Panc1 (cell line): ENCODE data around the gene GORASP2. TPM values are rescaled to one million over a fixed set of nuclear protein-coding genes. Genes with fewer than 3 reads are reported as not detected.

Source experiments
- ATAC-seq: fragments of 200-7000 bp; cut with Tn5 transposase; 2 replicates; pipeline ENCODE4 v1.9.1; 2020; ENCODE audit warnings: mild to moderate bottlenecking, moderate library complexity
- BruUV-seq: library from RNA; stranded (reverse); fragments of 400-500 nt; replicated peaks from 2 replicates; lab custom pipeline; 2021; lab: Mats Ljungman, UMichigan
- CTCF ChIA-PET: fragments of 300-600 bp; sonication (Branson Sonifier 250); formaldehyde crosslinking; loops from one replicate; lab custom pipeline; 2022; ENCODE audit warnings: antibody characterized with exemption; lab: Charles Lee
- POLR2A ChIA-PET: fragments of 300-600 bp; sonication (Branson Sonifier 250); formaldehyde crosslinking; loops from one replicate; lab custom pipeline; 2022; ENCODE audit warnings: antibody characterized with exemption; lab: Charles Lee
- DNase-seq: peaks from one replicate; pipeline ENCODE4 v3.0.0-alpha.2; 2010; ENCODE audit warnings: low read depth, low spot score
- H3K27ac ChIP-seq: 2 replicates; pipeline ENCODE4 v1.5.1; 2011; ENCODE audit warnings: mild to moderate bottlenecking, low read length, inconsistent platforms
- H3K27me3 ChIP-seq: fragments of 200-500 bp; sonication (Bioruptor generic); 2 replicates; pipeline ENCODE4 v1.6.0; 2014; ENCODE audit warnings: low read length, inconsistent platforms; ENCODE audit not compliant: control insufficient read depth, insufficient read depth
- H3K36me3 ChIP-seq: fragments of 200-500 bp; sonication (Bioruptor generic); 2 replicates; pipeline ENCODE4 v1.5.1; 2014; ENCODE audit warnings: inconsistent platforms, mild to moderate bottlenecking, low read length, moderate library complexity; ENCODE audit not compliant: control insufficient read depth, insufficient read depth
- H3K4me1 ChIP-seq: 2 replicates; pipeline ENCODE4 v1.5.1; 2011; ENCODE audit warnings: inconsistent platforms, mild to moderate bottlenecking, low read length, moderate library complexity; ENCODE audit not compliant: control insufficient read depth, insufficient read depth
- H3K4me3 ChIP-seq, 2 experiments: 2 replicates each; pipeline ENCODE4 v1.5.1; 2011 to 2012; ENCODE audit warnings: low read depth in 2 of 2, low read length in 2 of 2, mild to moderate bottlenecking in 2 of 2, inconsistent platforms in 1 of 2, moderate library complexity in 1 of 2
- H3K9me3 ChIP-seq: fragments of 200-500 bp; sonication (Bioruptor generic); 2 replicates; pipeline ENCODE4 v1.5.1; 2014; ENCODE audit warnings: low read depth, mild to moderate bottlenecking, inconsistent platforms, low read length, moderate library complexity; ENCODE audit not compliant: control insufficient read depth, insufficient read depth
- POLR2AphosphoS5 ChIP-seq: IDR thresholded peaks from 2 replicates; pipeline ENCODE4 v1.6.1; 2012; ENCODE audit warnings: mild to moderate bottlenecking, low read depth, low read length, moderate library complexity
- SIN3A ChIP-seq: IDR thresholded peaks from 2 replicates; pipeline ENCODE4 v1.6.1; 2012; ENCODE audit warnings: low read depth, mild to moderate bottlenecking, low read length, moderate library complexity, borderline replicate concordance; ENCODE audit not compliant: insufficient read depth
- TCF7L2 ChIP-seq: IDR thresholded peaks from 2 replicates; pipeline ENCODE4 v1.6.1; 2011; ENCODE audit warnings: mild to moderate bottlenecking, low read depth, low read length, inconsistent platforms
- in situ Hi-C: cut with HindIII; loops from 2 replicates; pipeline ENCODE4 v1.10.0; 2016; ENCODE audit warnings: low sequenced_read_pairs, low pct_unique_long_range_greater_than_20kb
- intact Hi-C: fragments of 100-400 bp; cut with micrococcal nuclease; formaldehyde crosslinking; loops from one replicate; pipeline ENCODE4 v1.10.0; 2022; ENCODE audit not compliant: unreplicated experiment
- total RNA-seq: library from RNA; stranded (reverse); gene quantifications from one replicate; pipeline ENCODE4 v1.2.1, GENCODE V29; 2021; ENCODE audit not compliant: unreplicated experiment
- TF ChIP-seq, protein P1 (sequence below): fragments of 450-650 bp; IDR thresholded peaks from 2 replicates; pipeline ENCODE4 v1.5.1; 2017; ENCODE audit warnings: mild to moderate bottlenecking
- TF ChIP-seq, protein P2 (sequence below), 2 experiments: IDR thresholded peaks; 2 replicates each; pipeline ENCODE4 v1.6.1; 2011 to 2012; ENCODE audit warnings: low read depth in 2 of 2, control low read depth in 1 of 2, low read length in 1 of 2, mild to moderate bottlenecking in 1 of 2, moderate library complexity in 1 of 2; ENCODE audit not compliant: insufficient read depth in 1 of 2

The GORASP2 gene
- total RNA-seq, 1 experiment from 2014 or later, result 62.5 TPM

DNA sequence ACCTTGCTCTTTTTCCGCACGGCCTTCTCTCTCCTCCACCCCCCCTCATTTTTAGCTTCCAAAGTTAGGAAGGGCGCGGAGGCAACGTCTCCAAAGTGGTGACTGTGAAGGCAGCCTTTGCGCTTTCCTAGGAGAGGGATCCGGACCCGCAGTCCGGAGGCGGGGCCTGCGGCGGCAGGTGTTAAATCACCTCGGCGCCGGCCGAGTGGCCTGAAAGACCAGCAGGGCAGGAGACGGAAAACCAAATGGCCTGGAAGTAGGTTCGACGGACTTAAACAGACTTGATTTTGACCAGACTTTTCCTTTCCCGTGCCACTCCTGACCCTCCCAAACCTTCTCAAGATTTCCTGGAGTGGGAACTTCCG, 615 bp downstream of the GORASP2 start:
- DNase-seq, result no peak

GRCh38 chr2:170930131-170930990, 1.3 kb downstream of the GORASP2 start:
- H3K4me1 ChIP-seq, result peaks cover 12% of the 10 kb centered on the region
- ChIA-PET CTCF (interaction anchor here (0.6 to 1.6 kb wide), 3 partner anchors 10 to 66 kb away, joined by 4 to 5 read pairs (median 4); no protein-coding TSS in a partner anchor), POLR2A (interaction anchor here (0.7 kb wide), 1 partner anchor 504 kb away, joined by 3 read pairs; the partner anchor contains the start of gene DCAF17)
- no TSS peak for BruUV-seq
- no peaks in the 10 kb centered on the region for H3K9me3 ChIP-seq
- ATAC-seq (no peak), DNase-seq (no peak)
- TF ChIP-seq, protein P1, sequence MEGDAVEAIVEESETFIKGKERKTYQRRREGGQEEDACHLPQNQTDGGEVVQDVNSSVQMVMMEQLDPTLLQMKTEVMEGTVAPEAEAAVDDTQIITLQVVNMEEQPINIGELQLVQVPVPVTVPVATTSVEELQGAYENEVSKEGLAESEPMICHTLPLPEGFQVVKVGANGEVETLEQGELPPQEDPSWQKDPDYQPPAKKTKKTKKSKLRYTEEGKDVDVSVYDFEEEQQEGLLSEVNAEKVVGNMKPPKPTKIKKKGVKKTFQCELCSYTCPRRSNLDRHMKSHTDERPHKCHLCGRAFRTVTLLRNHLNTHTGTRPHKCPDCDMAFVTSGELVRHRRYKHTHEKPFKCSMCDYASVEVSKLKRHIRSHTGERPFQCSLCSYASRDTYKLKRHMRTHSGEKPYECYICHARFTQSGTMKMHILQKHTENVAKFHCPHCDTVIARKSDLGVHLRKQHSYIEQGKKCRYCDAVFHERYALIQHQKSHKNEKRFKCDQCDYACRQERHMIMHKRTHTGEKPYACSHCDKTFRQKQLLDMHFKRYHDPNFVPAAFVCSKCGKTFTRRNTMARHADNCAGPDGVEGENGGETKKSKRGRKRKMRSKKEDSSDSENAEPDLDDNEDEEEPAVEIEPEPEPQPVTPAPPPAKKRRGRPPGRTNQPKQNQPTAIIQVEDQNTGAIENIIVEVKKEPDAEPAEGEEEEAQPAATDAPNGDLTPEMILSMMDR, result no peak
- TF ChIP-seq, protein P2, sequence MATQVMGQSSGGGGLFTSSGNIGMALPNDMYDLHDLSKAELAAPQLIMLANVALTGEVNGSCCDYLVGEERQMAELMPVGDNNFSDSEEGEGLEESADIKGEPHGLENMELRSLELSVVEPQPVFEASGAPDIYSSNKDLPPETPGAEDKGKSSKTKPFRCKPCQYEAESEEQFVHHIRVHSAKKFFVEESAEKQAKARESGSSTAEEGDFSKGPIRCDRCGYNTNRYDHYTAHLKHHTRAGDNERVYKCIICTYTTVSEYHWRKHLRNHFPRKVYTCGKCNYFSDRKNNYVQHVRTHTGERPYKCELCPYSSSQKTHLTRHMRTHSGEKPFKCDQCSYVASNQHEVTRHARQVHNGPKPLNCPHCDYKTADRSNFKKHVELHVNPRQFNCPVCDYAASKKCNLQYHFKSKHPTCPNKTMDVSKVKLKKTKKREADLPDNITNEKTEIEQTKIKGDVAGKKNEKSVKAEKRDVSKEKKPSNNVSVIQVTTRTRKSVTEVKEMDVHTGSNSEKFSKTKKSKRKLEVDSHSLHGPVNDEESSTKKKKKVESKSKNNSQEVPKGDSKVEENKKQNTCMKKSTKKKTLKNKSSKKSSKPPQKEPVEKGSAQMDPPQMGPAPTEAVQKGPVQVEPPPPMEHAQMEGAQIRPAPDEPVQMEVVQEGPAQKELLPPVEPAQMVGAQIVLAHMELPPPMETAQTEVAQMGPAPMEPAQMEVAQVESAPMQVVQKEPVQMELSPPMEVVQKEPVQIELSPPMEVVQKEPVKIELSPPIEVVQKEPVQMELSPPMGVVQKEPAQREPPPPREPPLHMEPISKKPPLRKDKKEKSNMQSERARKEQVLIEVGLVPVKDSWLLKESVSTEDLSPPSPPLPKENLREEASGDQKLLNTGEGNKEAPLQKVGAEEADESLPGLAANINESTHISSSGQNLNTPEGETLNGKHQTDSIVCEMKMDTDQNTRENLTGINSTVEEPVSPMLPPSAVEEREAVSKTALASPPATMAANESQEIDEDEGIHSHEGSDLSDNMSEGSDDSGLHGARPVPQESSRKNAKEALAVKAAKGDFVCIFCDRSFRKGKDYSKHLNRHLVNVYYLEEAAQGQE (IDR thresholded peaks at IDR 0.05; ENCODE audit: insufficient read depth in 1 of 2, low read depth in 2 of 2, low read length in 1 of 2), result no peak
- TF ChIP-seq TCF7L2, result no peak
- TF ChIP-seq POLR2AphosphoS5, result no peak
- TF ChIP-seq SIN3A, result no peak
- H3K4me3 ChIP-seq, result peak overlapping the region; percentile 88 to 90
- H3K36me3 ChIP-seq, result peaks cover 11% of the 10 kb centered on the region
- in situ Hi-C loops (no loop called here), intact Hi-C loops (no loop called here)
- peak overlapping the region; percentile 88 for H3K27ac ChIP-seq
- H3K27me3 ChIP-seq, result no peaks in the 10 kb centered on the region

More for the DNA sequence above, 615 bp downstream of the GORASP2 start:
- peaks cover 11% of the 10 kb centered on the region for H3K36me3 ChIP-seq
- ChIA-PET POLR2A (interaction anchor here (0.7 kb wide), 1 partner anchor 504 kb away, joined by 3 read pairs; the partner anchor contains the start of gene DCAF17), CTCF (interaction anchor here (0.5 to 1.6 kb wide), 3 partner anchors 29 to 718 kb away, joined by 4 to 19 read pairs (median 5); no protein-coding TSS in a partner anchor)
- in situ Hi-C loops, result no loop called here
- H3K27me3 ChIP-seq, result no peaks in the 10 kb centered on the region
- H3K4me1 ChIP-seq, result peaks cover 12% of the 10 kb centered on the region
- peak overlapping the region; percentile 88 to 90 for H3K4me3 ChIP-seq
- BruUV-seq, result no TSS peak
- peaks cover 3% of the 10 kb centered on the region; the same call in 1 of the 2 replicates for H3K9me3 ChIP-seq
- peak overlapping the region; percentile 88 for H3K27ac ChIP-seq
- peak; percentile 38 for ATAC-seq
- intact Hi-C loops, result no loop called here
- TF ChIP-seq SIN3A (no peak), POLR2AphosphoS5 (no peak), TCF7L2 (no peak)
- TF ChIP-seq, protein P2 (IDR thresholded peaks at IDR 0.05; ENCODE audit: insufficient read depth in 1 of 2, low read depth in 2 of 2, low read length in 1 of 2), result no peak
